Left colon (tissue), 2 donors: ENCODE data around the gene KCNQ1. TPM values are rescaled to one million over a fixed set of nuclear protein-coding genes. Genes with fewer than 3 reads are reported as not detected.

Experiments used
- ATAC-seq: fragments of 200-7000 bp; cut with Tn5 transposase; one replicate; pipeline ENCODE4 v1.9.1; 2020; ENCODE audit warnings: mild to moderate bottlenecking, moderate library complexity
- DNase-seq, 2 donors: peaks; one replicate each; pipeline ENCODE4 v3.0.0-alpha.2; 2020
- intact Hi-C, 2 donors: fragments of 100-400 bp; cut with DNase I in 1 of 2; cut with micrococcal nuclease in 1 of 2; formaldehyde crosslinking; loops; one replicate each; pipeline versions ENCODE4 v1.11.2 to v1.14.0; 2022; cut with DNase I, micrococcal nuclease
- total RNA-seq, 2 donors: library from RNA; stranded (reverse); fragmentation: NEBNext Ultra II Directional; extraction: Animal tissue kit (Norgen Biotek cat#: 25700); gene quantifications; one replicate each; pipeline ENCODE4 v1.2.1, GENCODE V29; 2021
- donor health status: DM: no; HTN: no; CAD: no.
- donor health status: DM: yes; HTN: yes; CAD: no.

The KCNQ1 gene
- total RNA-seq, 2 donors from 2014 or later: 42.8 to 56.8 TPM

GRCh38 chr11:2728128-2728662 lies 283.4 kb downstream of the KCNQ1 start:
- ATAC-seq (no peak), DNase-seq (no peak)
- intact Hi-C loops: no loop called here

GRCh38 chr11:2728663-2729332 lies 284.0 kb downstream of the KCNQ1 start:
- intact Hi-C loops: no loop called here
- no peak for ATAC-seq
- DNase-seq: no peak

GRCh38 chr11:2729841-2730240 lies 285.0 kb downstream of the KCNQ1 start:
- DNase-seq: no peak
- intact Hi-C loops: no loop called here
- no peak for ATAC-seq

GRCh38 chr11:2730272-2731129 lies 285.7 kb downstream of the KCNQ1 start:
- DNase-seq: no peak
- ATAC-seq: no peak
- intact Hi-C loops: no loop called here

- no peak for DNase-seq
- intact Hi-C loops: no loop called here
- ATAC-seq: no peak
These were observed 286.6 kb downstream of the KCNQ1 start for GRCh38 chr11:2731130-2732125.

- DNase-seq (no peak), ATAC-seq (no peak)
- intact Hi-C loops: no loop called here
These were observed 287.6 kb downstream of the KCNQ1 start for GRCh38 chr11:2732261-2732939.

- intact Hi-C loops: no loop called here
- no peak for DNase-seq
- ATAC-seq: no peak
These were observed 288.3 kb downstream of the KCNQ1 start for GRCh38 chr11:2732940-2733628.

GRCh38 chr11:2734181-2735052 lies 289.6 kb downstream of the KCNQ1 start:
- intact Hi-C loops: no loop called here
- DNase-seq: no peak
- no peak for ATAC-seq

- intact Hi-C loops: no loop called here
- no peak for DNase-seq
- ATAC-seq: no peak
These were observed 290.3 kb downstream of the KCNQ1 start for GRCh38 chr11:2735053-2735589.

- intact Hi-C loops: no loop called here
- DNase-seq: peak in 1 of 2 donors; percentile 31
- ATAC-seq: peak; percentile 62
These were observed 291.9 kb downstream of the KCNQ1 start for GRCh38 chr11:2736577-2737225.

- intact Hi-C loops: no loop called here
- no peak for DNase-seq
- ATAC-seq: no peak
These were observed 292.4 kb downstream of the KCNQ1 start for GRCh38 chr11:2737226-2737590.

- intact Hi-C loops: no loop called here
- ATAC-seq (peak; percentile 93), DNase-seq (peak; percentile 73 to 77)
These were observed 293.1 kb downstream of the KCNQ1 start for GRCh38 chr11:2737866-2738265.

- intact Hi-C loops: no loop called here
- ATAC-seq (no peak), DNase-seq (no peak)
These were observed 294.0 kb downstream of the KCNQ1 start for GRCh38 chr11:2738551-2739431.

GRCh38 chr11:2739531-2740274 lies 294.9 kb downstream of the KCNQ1 start:
- ATAC-seq (no peak), DNase-seq (no peak)
- intact Hi-C loops: no loop called here
